GM18520 (cell line): ENCODE measurements around the gene PDIA3.
A peak's percentile ranks its signal among the peaks of the same experiment; 100 is the strongest.
"Not testable (repeated sequence)": the region's sequence is repeated elsewhere in the genome, so short reads cannot be mapped to it uniquely, and the experiment has no call there.

ENCODE experiments used
- ATAC-seq: cut with Tn5 transposase; IDR thresholded peaks from one replicate; pipeline ENCODE4 v1.9.1; 2021; ENCODE audit not compliant: unreplicated experiment

The PDIA3 gene

DNA sequence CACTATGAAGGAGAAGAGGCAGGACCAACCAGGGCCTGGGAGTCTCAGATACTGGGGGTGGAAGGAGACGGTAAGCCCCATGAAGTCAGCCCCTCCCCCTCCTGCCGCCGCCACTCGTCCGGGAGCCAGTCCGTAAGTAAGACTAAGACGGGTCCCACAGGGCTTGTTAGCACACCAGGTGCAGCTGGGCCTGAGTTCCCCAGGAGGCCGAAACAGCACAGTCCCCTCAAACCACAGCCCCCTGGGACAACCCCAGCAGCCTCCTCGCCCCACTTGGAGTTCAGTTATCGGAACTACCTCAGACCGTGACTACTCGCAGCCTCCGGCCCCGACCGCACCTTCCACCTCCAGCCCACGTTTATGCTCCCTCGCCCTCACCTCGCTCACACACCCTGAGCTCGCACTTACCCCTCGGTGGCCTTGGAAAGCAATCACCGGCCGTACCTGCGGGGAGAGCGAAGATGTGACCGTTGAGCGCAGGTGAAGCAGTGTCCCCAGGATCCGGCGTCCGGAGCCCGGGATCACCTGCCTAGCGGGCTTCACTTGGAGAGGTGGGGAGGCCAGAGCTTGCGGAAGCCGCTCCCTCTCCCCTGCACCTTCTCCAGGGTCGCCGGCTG lies 30.0 kb downstream of the PDIA3 start:
- peak; percentile 33 for ATAC-seq

GRCh38 chr15:43776718-43777266 lies 30.6 kb downstream of the PDIA3 start, which contains the start of gene ELL3:
Gene ELL3, minus strand, starts transcription at chr15:43776966. Its CDS starts 65 bp downstream, at chr15:43776901.
- ATAC-seq = peak; percentile 24

DNA sequence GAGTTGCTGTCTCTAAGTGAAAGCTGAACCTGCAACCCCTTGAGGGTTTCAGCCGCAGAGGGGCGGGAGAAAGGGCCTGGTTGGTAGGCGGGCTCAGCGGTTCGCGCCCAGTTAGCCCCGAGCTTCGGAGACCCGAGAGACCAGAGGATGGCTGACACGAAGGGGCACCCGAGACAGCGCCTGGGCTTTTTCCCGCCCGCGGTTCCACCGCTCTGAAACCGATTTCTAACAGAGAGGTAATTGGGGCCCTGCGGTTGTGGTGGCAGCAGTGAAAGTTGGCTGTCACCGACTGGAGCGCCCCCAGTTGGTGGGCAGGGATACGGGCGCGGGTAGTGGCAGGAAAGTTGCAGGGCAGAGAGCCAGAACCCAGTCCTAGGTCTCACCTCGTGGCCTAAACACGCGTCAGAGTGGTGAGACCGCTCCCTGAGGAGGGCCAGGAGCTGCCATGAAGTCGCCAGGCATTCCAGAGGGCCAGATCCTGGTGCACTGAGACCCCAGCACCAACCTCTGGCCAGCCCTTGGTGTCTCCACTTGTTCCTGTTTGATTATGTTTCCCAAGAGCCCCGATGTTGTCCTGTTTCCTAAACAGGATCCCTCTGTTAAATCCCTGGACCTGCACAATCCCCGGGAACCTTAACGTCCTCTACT lies 31.2 kb downstream of the PDIA3 start:
- ATAC-seq = peak; percentile 37

GRCh38 chr15:43779016-43779415 lies 32.8 kb downstream of the PDIA3 start:
- ATAC-seq = no peak

- no peak for ATAC-seq
Observed at GRCh38 chr15:43789409-43789808, 43.2 kb downstream of the PDIA3 start.

- peak; percentile 85 for ATAC-seq
Observed at GRCh38 chr15:43791993-43792760, 45.9 kb downstream of the PDIA3 start, which contains the start of gene SERF2. Gene SERF2, plus strand, starts transcription at chr15:43792320. Its CDS starts 57 bp downstream, at chr15:43792377.

DNA sequence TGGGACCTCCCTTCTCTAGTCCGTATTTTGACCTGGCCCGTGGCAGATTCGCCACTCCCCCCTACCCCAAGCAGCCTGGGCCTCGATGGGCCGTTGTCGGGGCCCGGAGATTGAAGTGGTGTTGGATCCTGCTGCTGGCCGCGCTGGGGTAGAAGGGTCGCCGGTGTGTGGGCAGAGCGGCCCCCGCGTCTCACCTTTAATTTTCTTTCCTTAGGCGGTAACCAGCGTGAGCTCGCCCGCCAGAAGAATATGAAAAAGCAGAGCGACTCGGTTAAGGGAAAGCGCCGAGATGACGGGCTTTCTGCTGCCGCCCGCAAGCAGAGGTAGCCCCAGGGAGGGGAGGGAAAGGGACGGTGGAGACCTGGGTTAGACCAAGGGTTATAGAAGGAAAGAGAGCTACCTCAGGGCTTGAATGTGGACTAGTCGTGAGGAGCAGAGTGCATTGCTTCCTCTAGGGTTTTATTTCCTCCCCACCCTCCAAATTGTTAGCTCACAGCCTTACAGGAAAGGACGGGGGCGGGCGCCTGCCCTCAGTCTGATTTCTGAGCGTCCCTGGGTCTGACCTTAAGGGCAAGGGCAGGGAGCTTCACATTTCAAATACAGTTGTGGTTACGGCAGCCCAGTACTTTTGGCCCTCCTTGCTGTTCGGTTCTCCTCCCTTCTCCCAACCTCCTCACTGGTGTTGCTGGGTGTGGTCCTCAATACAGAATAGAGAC lies 46.7 kb downstream of the PDIA3 start:
- no peak for ATAC-seq

GRCh38 chr15:43793647-43794046 lies 47.4 kb downstream of the PDIA3 start:
- ATAC-seq = no peak

DNA sequence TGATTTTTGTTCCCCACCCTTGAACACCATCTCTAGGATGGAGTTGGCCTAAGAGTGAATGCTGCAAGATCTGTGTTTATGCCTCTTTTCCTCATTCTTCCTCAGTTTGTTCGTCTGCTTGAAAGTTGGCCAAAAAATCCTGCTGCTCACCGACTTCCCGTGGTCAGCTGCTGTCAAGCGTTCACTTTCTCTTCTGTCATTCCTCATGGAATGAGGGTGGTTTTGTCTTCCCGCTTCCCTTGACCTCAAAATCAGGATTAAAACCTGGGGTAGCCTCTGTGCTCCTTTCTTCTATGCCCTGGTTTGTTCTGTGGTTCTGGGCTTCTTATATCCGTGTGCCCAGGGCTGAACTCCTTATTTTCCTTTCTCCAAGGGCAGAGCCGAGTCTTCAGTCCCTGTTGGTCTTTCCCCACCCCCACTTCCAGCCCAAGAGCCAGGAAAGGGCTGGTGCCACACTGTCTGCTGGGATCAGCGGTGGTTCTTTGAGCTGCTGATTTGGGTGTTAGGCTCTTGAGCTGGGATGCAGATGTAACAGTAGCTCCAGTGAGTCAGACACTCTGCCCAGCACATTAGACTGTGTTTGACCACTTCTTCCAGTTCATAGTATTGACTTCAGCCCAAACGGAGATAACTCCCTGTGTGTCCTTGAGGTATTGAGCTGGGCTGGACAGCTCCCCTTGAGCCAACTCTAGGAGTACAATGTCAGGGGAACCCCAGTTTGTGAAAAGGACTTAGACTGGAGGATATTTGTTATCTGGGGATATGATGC lies 48.2 kb downstream of the PDIA3 start:
- no peak for ATAC-seq

DNA sequence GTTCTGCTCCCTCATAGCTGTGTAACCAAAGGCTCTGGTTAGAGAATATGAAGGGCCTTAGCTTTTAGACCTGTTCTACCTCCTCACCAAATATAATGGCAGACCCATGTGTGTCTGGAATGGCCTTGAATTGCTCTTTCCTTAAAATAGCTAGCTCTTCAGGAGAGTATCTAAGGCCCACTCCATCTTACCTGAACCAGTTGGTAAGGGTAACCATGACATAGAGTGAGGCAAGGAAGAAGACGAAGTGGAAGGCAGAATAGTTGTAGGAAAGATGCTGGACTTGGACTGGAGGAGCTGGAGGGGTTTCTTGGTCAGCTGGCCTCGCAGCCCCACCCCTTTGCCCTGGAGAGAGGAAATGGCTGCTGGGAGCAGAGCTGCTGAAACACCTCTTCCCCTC lies 49.0 kb downstream of the PDIA3 start:
- no peak for ATAC-seq

GRCh38 chr15:43795997-43796396 lies 49.8 kb downstream of the PDIA3 start:
- ATAC-seq = no peak

DNA sequence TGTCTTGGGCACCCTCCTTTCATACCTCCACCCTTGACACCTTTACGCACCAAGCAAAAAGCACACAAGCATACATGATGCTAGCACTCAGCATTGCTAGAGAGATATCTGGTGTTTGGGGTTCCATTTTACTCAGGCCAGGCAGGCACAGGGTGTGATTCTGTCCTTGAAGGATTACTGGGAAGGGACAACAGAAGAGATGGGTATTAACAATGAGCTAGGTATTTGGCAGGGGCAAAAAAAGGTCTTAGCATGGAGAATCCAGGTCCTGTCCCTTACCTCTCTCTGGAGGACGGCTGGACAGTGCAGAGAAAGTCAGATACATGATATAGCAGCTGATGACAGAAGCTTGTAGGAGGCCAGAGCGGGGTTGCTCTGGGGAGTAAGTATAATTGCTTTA lies 50.3 kb downstream of the PDIA3 start:
- no peak for ATAC-seq

DNA sequence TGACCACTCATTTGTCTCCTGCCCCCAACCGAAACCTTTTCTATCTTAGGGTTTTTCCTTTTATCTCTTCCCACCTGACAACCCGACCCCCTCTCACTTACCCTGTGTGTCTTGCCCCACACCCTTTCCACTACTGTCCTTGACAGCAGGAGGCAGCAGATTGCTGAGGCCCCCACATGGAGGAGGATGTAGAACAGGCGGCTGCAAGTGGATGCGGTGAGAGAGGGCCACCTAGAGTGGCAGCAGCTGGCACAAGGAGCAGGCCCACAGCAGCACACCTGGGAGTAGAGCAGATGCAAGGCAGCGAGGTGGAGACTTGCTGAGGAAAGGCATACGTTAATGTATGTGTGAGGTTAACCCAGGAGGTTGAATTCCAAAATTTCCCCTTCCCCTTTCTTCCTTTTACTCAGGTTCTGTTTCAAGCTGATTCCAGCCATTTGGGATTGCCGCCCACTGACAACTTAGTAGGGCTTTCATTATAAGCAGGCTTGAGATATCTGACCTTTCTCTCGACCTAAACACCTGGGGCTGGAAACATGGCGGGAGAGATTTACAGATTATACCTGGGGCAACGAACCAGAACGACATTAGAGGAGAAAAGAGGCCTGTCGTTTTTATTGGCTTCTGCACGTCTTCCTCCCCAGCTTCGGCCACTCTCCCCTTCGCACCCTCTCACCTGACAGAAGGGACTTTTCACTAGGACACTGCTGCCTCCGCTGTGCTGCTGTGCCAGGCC lies 53.1 kb downstream of the PDIA3 start:
- ATAC-seq = no peak

GRCh38 chr15:43799945-43800285 lies 53.7 kb downstream of the PDIA3 start, which contains the start of gene SERINC4:
Gene SERINC4, minus strand, starts transcription at chr15:43800220. Its CDS starts 234 bp downstream, at chr15:43799986.
- ATAC-seq = no peak

DNA sequence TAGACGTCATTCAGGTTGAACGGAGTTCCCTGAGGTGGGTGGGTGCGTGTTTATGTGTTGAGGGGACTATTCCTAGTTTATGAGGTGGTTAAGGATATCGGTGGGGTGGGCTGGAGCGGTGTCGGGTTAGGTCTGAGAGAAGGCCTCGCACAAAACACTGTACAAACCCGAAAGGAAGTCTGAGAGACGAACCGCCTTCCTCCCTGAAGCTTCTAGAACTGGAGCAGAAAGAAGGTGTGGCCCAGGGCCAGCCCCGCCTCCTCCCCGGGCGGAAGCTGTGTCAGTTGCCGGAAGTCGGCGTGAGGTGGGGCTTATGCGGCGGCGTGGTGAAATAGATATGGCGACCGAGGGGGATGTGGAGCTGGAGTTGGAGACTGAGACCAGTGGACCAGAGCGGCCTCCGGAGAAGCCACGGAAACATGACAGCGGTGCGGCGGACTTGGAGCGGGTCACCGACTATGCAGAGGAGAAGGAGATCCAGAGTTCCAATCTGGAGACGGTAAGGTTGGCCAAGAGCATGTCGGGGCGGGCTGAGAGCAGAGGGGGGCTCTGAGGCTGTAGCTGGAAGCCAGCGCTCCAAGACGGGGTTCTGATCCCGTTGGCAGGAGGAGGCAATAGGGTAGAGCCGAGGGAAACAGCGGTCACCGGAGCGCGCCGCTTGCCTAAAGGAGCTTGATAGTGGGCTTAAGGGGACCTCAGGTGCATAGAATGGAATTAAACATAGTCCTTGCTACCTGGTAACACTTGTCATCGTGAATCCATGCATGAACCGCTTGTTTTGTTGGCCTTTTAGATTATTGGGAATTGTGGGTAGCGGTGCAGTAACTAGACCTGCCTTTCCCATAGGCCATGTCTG lies 54.3 kb downstream of the PDIA3 start, which contains the start of gene HYPK:
TSS of gene HYPK (plus strand) at position 314 of the 856 bp plus-strand sequence. CDS start at position 338, 24 bp downstream.
- peak; percentile 72 for ATAC-seq

DNA sequence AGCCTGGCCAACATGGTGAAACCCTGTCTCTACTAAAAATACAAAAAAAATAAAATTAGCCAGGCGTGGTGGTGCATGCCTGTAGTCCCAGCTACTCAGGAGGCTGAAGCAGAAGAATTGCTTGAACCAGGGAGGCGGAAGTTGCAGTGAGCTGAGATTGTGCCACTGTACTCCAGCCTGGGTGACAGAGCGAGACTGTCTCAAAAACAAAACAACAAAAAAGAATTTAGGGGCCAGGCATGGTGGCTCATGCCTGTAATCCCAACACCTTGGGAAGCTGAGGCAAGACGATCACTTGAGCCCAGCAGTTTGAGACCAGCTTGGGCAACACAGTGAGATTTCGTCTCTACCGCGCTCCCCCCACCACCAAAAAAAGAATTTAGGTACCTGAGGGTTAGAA lies 56.4 kb downstream of the PDIA3 start:
- not testable (repeated sequence) for ATAC-seq

DNA sequence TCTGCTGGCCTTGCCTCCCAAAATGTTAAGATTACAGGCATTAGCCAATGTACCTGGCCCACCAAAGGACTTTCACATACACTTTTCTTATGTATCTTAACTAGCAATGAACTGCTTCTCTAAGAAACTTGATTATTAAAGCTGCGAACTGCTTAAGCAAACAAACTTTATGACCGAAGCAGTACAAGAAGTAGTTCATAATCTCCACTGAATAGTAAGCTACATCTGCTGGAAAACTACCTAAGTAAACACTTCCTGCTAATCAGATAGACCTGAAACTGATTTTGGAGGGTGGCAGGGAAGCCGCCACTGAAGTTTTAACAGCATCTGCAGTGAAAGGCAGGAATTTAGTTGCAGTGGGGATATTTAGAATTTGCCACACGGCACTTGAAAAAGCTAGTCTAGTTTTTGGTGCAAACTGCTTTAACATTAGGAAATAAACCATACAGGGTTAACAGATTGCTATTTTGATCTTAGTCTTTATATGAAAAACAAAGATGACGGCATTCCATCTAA lies 62.3 kb downstream of the PDIA3 start:
- ATAC-seq = no peak

- peak; percentile 44 for ATAC-seq
Observed at GRCh38 chr15:43808960-43809678, 62.9 kb downstream of the PDIA3 start.
